ENCODE results near the gene SH3BP5L. TPM values are rescaled to one million over a fixed set of nuclear protein-coding genes. Genes with fewer than 3 reads are reported as not detected.

Gene SH3BP5L
- total and polyA plus RNA-seq, 2 of the 8 experiments (the other 6 are each of a cell fraction or from before 2014, with no cell fraction given), result 20.2 to 28.4 TPM

- CTCF ChIA-PET (ENCODE audit: partially characterized antibody), result interaction anchor here (1.0 to 4.0 kb wide), 8 partner anchors 12 to 54 kb away, joined by 3 to 32 read pairs (median 5); partner anchors contain the start of genes PGBD2 and ZNF692
- no peak overlapping the region for H2BK120ac ChIP-seq (replicated peaks; ENCODE audit: low read depth, low read length)
- peak; percentile 99 for TF ChIP-seq RBBP5 (IDR thresholded peaks at IDR 0.05; ENCODE audit: borderline replicate concordance, low read depth, low read length)
- TF ChIP-seq EZH2 (IDR thresholded peaks at IDR 0.05; ENCODE audit: low read depth, low read length, severe bottlenecking), result no peak
- TF ChIP-seq ATF3 (IDR thresholded peaks at IDR 0.05; ENCODE audit: insufficient read depth, low read depth, low read length), result no peak
- TF ChIP-seq KDM4A (IDR thresholded peaks at IDR 0.05; ENCODE audit: low read depth, low read length, severe bottlenecking), result peak; percentile 23
- TF ChIP-seq JUN (IDR thresholded peaks at IDR 0.05; ENCODE audit: low read depth, low read length), result no peak
- TF ChIP-seq POLR2A (IDR thresholded peaks at IDR 0.05; ENCODE audit: control extremely low read depth in 1 of 2, low read depth in 2 of 2, low read length in 2 of 2), result no peak
- TF ChIP-seq BACH1 (IDR thresholded peaks at IDR 0.05; ENCODE audit: low read length), result peak; percentile 85; the same call in 1 of the 2 replicates
- TF ChIP-seq, protein P1, sequence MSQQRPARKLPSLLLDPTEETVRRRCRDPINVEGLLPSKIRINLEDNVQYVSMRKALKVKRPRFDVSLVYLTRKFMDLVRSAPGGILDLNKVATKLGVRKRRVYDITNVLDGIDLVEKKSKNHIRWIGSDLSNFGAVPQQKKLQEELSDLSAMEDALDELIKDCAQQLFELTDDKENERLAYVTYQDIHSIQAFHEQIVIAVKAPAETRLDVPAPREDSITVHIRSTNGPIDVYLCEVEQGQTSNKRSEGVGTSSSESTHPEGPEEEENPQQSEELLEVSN (IDR thresholded peaks at IDR 0.05), result no peak
- TF ChIP-seq GTF2F1 (IDR thresholded peaks at IDR 0.05; ENCODE audit: borderline replicate concordance, low read depth, low read length), result no peak
- peak in 1 of 2 experiments; percentile 83; a peak in 1 of 4 replicates for TF ChIP-seq SIN3A (conservative IDR thresholded peaks at IDR 0.05 in 1 of 2, IDR thresholded peaks at IDR 0.05 in 1 of 2; ENCODE audit: low read depth in 1 of 2, low read length in 2 of 2)
Observed at GRCh38 chr1:248873409-248873992, 47.8 kb upstream of the SH3BP5L start.

More at GRCh38 chr1:248873409-248873992, 47.8 kb upstream of the SH3BP5L start:
- no peaks in the 10 kb centered on the region for H3K79me2 ChIP-seq (ENCODE audit: control insufficient read depth in 1 of 2, insufficient read depth in 2 of 2, low read length in 2 of 2)
- no peak overlapping the region; the same call in 1 of the 2 replicates for H3K18ac ChIP-seq (ENCODE audit: extremely low read depth, low read length)
- H2BK5ac ChIP-seq (ENCODE audit: low read depth, low read length), result peak overlapping the region; percentile 5; the same call in 1 of the 2 replicates
- H3K4me3 ChIP-seq (ENCODE audit: extremely low read depth in 1 of 4, insufficient read depth in 2 of 4, low read depth in 3 of 4, low read length in 4 of 4), result peak overlapping the region; percentile 85 to 94 (median 90)
- no peak overlapping the region for H3K23ac ChIP-seq (ENCODE audit: insufficient read length)
- peak overlapping the region; percentile 44 for H4K5ac ChIP-seq (ENCODE audit: insufficient read length, low read depth, low read length)
- H3K4me2 ChIP-seq (ENCODE audit: insufficient read depth in 1 of 2, low read depth in 2 of 2, low read length in 2 of 2), result peak overlapping the region; percentile 80 to 87
- H3K4ac ChIP-seq (replicated peaks; ENCODE audit: insufficient read length, low read depth, low read length), result no peak overlapping the region
- H2BK20ac ChIP-seq (ENCODE audit: low read length), result no peak overlapping the region
- DNase-seq (ENCODE audit: low read depth in 1 of 2, low spot score in 2 of 2), result peak; percentile 93 to 100
- no peaks in the 10 kb centered on the region for H3K36me3 ChIP-seq (ENCODE audit: control insufficient read depth in 2 of 4, insufficient read depth in 4 of 4, low read length in 3 of 4)
- peak overlapping the region in 3 of 4 experiments; percentile 62 to 79 (median 79); a peak in 6 of 7 replicates for H3K9ac ChIP-seq (replicated peaks in 1 of 4; ENCODE audit: extremely low read depth in 1 of 4, low read depth in 3 of 4, low read length in 3 of 4)
- H3K23me2 ChIP-seq (ENCODE audit: low read depth, low read length), result peaks cover 4% of the 10 kb centered on the region
- H2BK12ac ChIP-seq (ENCODE audit: low read depth, low read length), result 0 out of 2 replicates have a peak overlapping the region, but pooled peaks have one; percentile 20
- FAIRE-seq, result peak; percentile 75
- peaks cover 0 to 2% (median 0%) of the 10 kb centered on the region in 4 experiments; a peak in 1 of 7 replicates for H3K4me1 ChIP-seq (replicated peaks in 1 of 4; ENCODE audit: control insufficient read depth in 3 of 4, insufficient read depth in 4 of 4, low read length in 3 of 4)
- H2AK5ac ChIP-seq (ENCODE audit: low read depth, low read length), result no peak overlapping the region
- POLR2A ChIA-PET (ENCODE audit: partially characterized antibody), result interaction anchor here (0.6 to 4.6 kb wide), 12 partner anchors 10 to 51 kb away, joined by 3 to 46 read pairs (median 6); partner anchors contain the start of genes PGBD2, SH3BP5L, ZNF672 and ZNF692
- peak overlapping the region; percentile 62; the same call in 1 of the 2 replicates for H3K27ac ChIP-seq (ENCODE audit: low read depth, low read length)
- H2AFZ ChIP-seq (ENCODE audit: low read length), result peak overlapping the region; percentile 100
- H3K27me3 ChIP-seq (replicated peaks in 1 of 4; ENCODE audit: control insufficient read depth in 3 of 4, extremely low read depth in 1 of 4, insufficient read depth in 3 of 4, low read length in 3 of 4), result no peaks in the 10 kb centered on the region
- peak overlapping the region; percentile 75; the same call in 1 of the 2 replicates for H4K8ac ChIP-seq (ENCODE audit: extremely low read depth, insufficient read depth, low read length)
- no peak overlapping the region for H3K14ac ChIP-seq (ENCODE audit: insufficient read length)
- WGBS, 2 experiments (ENCODE audit: extremely low coverage in 1 of 2, insufficient coverage in 1 of 2, insufficient read length in 1 of 2, insufficient replicate concordance in 2 of 2, low coverage in 1 of 2, low lambda C conversion rate in 2 of 2, missing lambda C conversion rate in 1 of 2), result 2% methylated on average over 41 of the region's 41 CpGs; no CpG with 5 or more reads in 1 of the 2 experiments
- H4K20me1 ChIP-seq (replicated peaks in 1 of 2; ENCODE audit: control insufficient read depth in 1 of 2, insufficient read depth in 2 of 2, low read length in 2 of 2), result no peaks in the 10 kb centered on the region
- H3K56ac ChIP-seq (replicated peaks; ENCODE audit: insufficient read length, low read depth, low read length), result no peak overlapping the region
- H2BK15ac ChIP-seq (ENCODE audit: low read length), result no peak overlapping the region; the same call in 1 of the 2 replicates
- H4K91ac ChIP-seq (replicated peaks; ENCODE audit: insufficient read length, low read length), result peak overlapping the region; percentile 62
- H3K79me1 ChIP-seq (ENCODE audit: low read depth, low read length), result no peaks in the 10 kb centered on the region
- no peaks in the 10 kb centered on the region for H3K9me3 ChIP-seq (ENCODE audit: insufficient read depth in 2 of 2, low read depth in 1 of 2, low read length in 1 of 2)

Data from H1 (cell line).